ENCODE data around the gene RAB5IF. TPM values are rescaled to one million over a fixed set of nuclear protein-coding genes. Genes with fewer than 3 reads are reported as not detected.

Gene RAB5IF
- total RNA-seq, 1 experiment from 2014 or later: 118 TPM

DNA sequence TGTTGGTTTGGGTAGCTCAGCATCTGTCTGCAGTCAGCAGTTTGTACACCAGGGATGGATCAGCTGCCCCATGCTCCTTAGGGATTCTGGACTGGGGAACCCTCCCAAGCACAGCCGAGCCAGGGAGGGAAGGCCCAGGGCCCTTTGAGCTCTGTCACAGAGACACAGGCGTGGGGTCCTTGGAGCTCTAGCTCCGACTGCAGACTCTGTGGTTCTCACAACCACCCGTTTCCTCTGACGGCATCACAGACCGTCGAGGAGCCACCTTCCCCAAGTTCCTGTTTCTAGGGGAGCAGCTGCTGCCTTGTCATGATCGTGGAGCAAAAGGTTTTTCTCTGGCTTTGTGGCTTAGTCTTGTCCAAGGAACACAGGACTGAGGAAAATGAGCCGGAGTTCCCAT is 40.4 kb downstream of the RAB5IF start, which contains the start of gene SLA2:
Gene SLA2 (minus strand): TSS at position 199 of the 400 bp plus-strand sequence. CDS start 4,861 bp downstream, outside the sequence.
- ChIA-PET CTCF (no interaction called here), POLR2A (no interaction called here)
- BruUV-seq (replicated peaks): no TSS peak
- peaks cover 9% of the 10 kb centered on the region for H3K4me1 ChIP-seq (ENCODE audit: control insufficient read depth, insufficient read depth, low read length)
- H3K27ac ChIP-seq (ENCODE audit: low read length): no peak within 1 kb of the TSS
- in situ Hi-C loops (cut with HindIII; ENCODE audit: low pct_unique_long_range_greater_than_20kb, low sequenced_read_pairs) (no loop called here), intact Hi-C loops (cut with micrococcal nuclease; ENCODE audit: unreplicated experiment) (no loop called here)
- H3K27me3 ChIP-seq (ENCODE audit: control insufficient read depth, insufficient read depth, low read length): no peaks in the 10 kb centered on the region
- H3K9me3 ChIP-seq (ENCODE audit: control insufficient read depth, insufficient read depth, low read depth, low read length): no peaks in the 10 kb centered on the region
- H3K36me3 ChIP-seq (ENCODE audit: control insufficient read depth, insufficient read depth, low read length): no peaks in the 10 kb centered on the region
- no peak within 1 kb of the TSS for H3K4me3 ChIP-seq (ENCODE audit: low read depth in 2 of 2, low read length in 2 of 2)
- DNase-seq (ENCODE audit: low read depth, low spot score) (no peak), ATAC-seq (no peak)
- TF ChIP-seq POLR2AphosphoS5 (IDR thresholded peaks at IDR 0.05; ENCODE audit: low read depth, low read length) (no peak), TCF7L2 (IDR thresholded peaks at IDR 0.05; ENCODE audit: low read depth, low read length) (no peak), SIN3A (IDR thresholded peaks at IDR 0.05; ENCODE audit: borderline replicate concordance, insufficient read depth, low read depth, low read length) (no peak)
- TF ChIP-seq, protein P1, sequence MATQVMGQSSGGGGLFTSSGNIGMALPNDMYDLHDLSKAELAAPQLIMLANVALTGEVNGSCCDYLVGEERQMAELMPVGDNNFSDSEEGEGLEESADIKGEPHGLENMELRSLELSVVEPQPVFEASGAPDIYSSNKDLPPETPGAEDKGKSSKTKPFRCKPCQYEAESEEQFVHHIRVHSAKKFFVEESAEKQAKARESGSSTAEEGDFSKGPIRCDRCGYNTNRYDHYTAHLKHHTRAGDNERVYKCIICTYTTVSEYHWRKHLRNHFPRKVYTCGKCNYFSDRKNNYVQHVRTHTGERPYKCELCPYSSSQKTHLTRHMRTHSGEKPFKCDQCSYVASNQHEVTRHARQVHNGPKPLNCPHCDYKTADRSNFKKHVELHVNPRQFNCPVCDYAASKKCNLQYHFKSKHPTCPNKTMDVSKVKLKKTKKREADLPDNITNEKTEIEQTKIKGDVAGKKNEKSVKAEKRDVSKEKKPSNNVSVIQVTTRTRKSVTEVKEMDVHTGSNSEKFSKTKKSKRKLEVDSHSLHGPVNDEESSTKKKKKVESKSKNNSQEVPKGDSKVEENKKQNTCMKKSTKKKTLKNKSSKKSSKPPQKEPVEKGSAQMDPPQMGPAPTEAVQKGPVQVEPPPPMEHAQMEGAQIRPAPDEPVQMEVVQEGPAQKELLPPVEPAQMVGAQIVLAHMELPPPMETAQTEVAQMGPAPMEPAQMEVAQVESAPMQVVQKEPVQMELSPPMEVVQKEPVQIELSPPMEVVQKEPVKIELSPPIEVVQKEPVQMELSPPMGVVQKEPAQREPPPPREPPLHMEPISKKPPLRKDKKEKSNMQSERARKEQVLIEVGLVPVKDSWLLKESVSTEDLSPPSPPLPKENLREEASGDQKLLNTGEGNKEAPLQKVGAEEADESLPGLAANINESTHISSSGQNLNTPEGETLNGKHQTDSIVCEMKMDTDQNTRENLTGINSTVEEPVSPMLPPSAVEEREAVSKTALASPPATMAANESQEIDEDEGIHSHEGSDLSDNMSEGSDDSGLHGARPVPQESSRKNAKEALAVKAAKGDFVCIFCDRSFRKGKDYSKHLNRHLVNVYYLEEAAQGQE (IDR thresholded peaks at IDR 0.05; ENCODE audit: insufficient read depth in 1 of 2, low read depth in 2 of 2, low read length in 1 of 2): no peak
- TF ChIP-seq, protein P2, sequence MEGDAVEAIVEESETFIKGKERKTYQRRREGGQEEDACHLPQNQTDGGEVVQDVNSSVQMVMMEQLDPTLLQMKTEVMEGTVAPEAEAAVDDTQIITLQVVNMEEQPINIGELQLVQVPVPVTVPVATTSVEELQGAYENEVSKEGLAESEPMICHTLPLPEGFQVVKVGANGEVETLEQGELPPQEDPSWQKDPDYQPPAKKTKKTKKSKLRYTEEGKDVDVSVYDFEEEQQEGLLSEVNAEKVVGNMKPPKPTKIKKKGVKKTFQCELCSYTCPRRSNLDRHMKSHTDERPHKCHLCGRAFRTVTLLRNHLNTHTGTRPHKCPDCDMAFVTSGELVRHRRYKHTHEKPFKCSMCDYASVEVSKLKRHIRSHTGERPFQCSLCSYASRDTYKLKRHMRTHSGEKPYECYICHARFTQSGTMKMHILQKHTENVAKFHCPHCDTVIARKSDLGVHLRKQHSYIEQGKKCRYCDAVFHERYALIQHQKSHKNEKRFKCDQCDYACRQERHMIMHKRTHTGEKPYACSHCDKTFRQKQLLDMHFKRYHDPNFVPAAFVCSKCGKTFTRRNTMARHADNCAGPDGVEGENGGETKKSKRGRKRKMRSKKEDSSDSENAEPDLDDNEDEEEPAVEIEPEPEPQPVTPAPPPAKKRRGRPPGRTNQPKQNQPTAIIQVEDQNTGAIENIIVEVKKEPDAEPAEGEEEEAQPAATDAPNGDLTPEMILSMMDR (IDR thresholded peaks at IDR 0.05): no peak

DNA sequence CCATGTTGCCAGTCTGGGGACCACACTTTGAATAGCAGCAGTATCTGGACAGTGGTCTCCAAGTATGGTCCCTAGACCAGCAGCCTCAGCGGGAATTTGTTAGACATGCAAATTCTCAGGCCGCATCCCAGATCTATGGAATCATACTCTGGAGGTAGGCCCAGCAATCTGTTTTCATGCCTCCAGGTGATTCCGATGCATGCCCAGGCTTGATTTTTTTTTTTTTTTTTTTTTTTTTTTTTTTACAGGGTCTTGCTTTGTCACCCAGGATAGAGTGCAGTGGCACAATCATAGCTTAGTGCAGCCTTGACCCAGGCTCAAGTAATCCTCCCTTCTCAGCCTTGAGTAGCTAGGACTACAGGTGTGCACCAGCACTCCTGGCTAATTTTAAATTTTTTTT is 41.1 kb downstream of the RAB5IF start:
- CTCF ChIA-PET: no interaction called here
- no peaks in the 10 kb centered on the region for H3K27me3 ChIP-seq (ENCODE audit: control insufficient read depth, insufficient read depth, low read length)
- intact Hi-C loops (cut with micrococcal nuclease; ENCODE audit: unreplicated experiment) (no loop called here), in situ Hi-C loops (cut with HindIII; ENCODE audit: low pct_unique_long_range_greater_than_20kb, low sequenced_read_pairs) (no loop called here)
- H3K4me3 ChIP-seq (ENCODE audit: low read depth in 2 of 2, low read length in 2 of 2): no peak overlapping the region
- TF ChIP-seq SIN3A (IDR thresholded peaks at IDR 0.05; ENCODE audit: borderline replicate concordance, insufficient read depth, low read depth, low read length) (no peak), TCF7L2 (IDR thresholded peaks at IDR 0.05; ENCODE audit: low read depth, low read length) (no peak), POLR2AphosphoS5 (IDR thresholded peaks at IDR 0.05; ENCODE audit: low read depth, low read length) (no peak)
- TF ChIP-seq, protein P2 (IDR thresholded peaks at IDR 0.05): no peak
- TF ChIP-seq, protein P1 (IDR thresholded peaks at IDR 0.05; ENCODE audit: insufficient read depth in 1 of 2, low read depth in 2 of 2, low read length in 1 of 2): no peak
- BruUV-seq (replicated peaks): no TSS peak
- H3K27ac ChIP-seq (ENCODE audit: low read length): no peak overlapping the region
- H3K4me1 ChIP-seq (ENCODE audit: control insufficient read depth, insufficient read depth, low read length): peaks cover 9% of the 10 kb centered on the region
- H3K36me3 ChIP-seq (ENCODE audit: control insufficient read depth, insufficient read depth, low read length): no peaks in the 10 kb centered on the region
- ATAC-seq: no peak
- no peaks in the 10 kb centered on the region for H3K9me3 ChIP-seq (ENCODE audit: control insufficient read depth, insufficient read depth, low read depth, low read length)
- POLR2A ChIA-PET: no interaction called here
- DNase-seq (ENCODE audit: low read depth, low spot score): no peak

All from Panc1 (cell line).